Measurements from ENCODE around the gene DAB2IP.

Gene DAB2IP

GRCh38 chr9:121676926-121677325 lies 25.5 kb downstream of the DAB2IP start:
- no peak for TF ChIP-seq CTCF (conservative IDR thresholded peaks at IDR 0.05; ENCODE audit: low read depth, low read length)
- DNase-seq (ENCODE audit: low read depth), result no peak

DNA sequence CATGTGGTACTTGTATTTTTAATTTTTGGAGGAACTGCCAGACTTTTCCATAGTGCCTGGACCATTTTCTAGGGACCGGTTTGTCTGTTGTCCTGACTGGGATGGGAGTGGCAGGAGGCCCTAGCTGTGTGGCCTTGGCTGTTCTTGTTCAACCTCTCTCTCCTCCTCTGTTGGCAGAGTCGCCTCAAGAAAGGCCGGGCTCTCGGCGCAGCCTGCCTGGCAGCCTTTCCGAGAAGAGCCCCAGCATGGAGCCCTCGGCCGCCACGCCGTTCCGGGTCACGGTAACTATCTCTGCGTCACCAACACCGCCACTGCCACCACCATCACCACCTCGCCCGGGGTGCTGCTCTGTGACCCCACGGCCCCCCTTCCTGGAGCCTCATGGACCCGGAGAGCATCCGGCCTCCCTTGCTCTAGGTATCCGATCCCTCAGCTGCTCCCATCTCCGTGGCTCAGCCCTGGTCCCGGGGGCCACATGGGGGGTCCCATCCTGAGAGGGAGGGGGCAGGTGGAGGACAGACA lies 27.1 kb downstream of the DAB2IP start:
- DNase-seq (ENCODE audit: low read depth), result no peak
- H3K4me3 ChIP-seq (ENCODE audit: low read depth, low read length), result no peak overlapping the region
- TF ChIP-seq CTCF (conservative IDR thresholded peaks at IDR 0.05; ENCODE audit: low read depth, low read length), result no peak

More at GRCh38 chr9:121676926-121677325, 25.5 kb downstream of the DAB2IP start:
- no peak overlapping the region for H3K4me3 ChIP-seq (ENCODE audit: low read depth, low read length)

- TF ChIP-seq CTCF (conservative IDR thresholded peaks at IDR 0.05; ENCODE audit: low read depth, low read length), result no peak
- H3K4me3 ChIP-seq (ENCODE audit: low read depth, low read length), result no peak overlapping the region
- DNase-seq (ENCODE audit: low read depth), result peak; percentile 25
Observed at GRCh38 chr9:121679901-121680635, 28.6 kb downstream of the DAB2IP start.

DNA sequence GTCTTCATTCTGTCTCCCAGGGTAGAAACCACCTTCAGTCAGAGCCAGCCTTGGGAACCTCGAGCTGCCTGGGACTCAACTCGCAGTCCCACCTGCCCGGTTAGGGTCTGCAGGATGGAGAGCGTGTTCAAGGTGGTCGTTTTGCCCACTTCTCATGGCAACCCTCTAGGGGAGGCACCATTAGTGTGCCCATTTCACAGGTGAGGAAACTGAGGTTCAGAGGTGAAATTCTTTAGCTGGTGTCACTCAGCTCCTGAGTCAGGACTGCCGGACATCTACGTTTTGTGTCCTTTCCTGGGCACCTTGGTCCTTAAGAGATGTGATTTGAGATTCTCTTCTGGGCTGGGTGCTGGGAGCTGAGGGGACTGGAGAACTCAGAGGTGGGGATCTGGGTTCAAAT lies 30.0 kb downstream of the DAB2IP start:
- H3K4me3 ChIP-seq (ENCODE audit: low read depth, low read length), result no peak overlapping the region
- TF ChIP-seq CTCF (conservative IDR thresholded peaks at IDR 0.05; ENCODE audit: low read depth, low read length), result no peak
- no peak for DNase-seq (ENCODE audit: low read depth)

- no peak for TF ChIP-seq CTCF (conservative IDR thresholded peaks at IDR 0.05; ENCODE audit: low read depth, low read length)
- H3K4me3 ChIP-seq (ENCODE audit: low read depth, low read length), result no peak overlapping the region
- no peak for DNase-seq (ENCODE audit: low read depth)
Observed at GRCh38 chr9:121682201-121682600, 30.8 kb downstream of the DAB2IP start.

- no peak for DNase-seq (ENCODE audit: low read depth)
- no peak for TF ChIP-seq CTCF (conservative IDR thresholded peaks at IDR 0.05; ENCODE audit: low read depth, low read length)
- no peak overlapping the region for H3K4me3 ChIP-seq (ENCODE audit: low read depth, low read length)
Observed at GRCh38 chr9:121682926-121683515, 31.6 kb downstream of the DAB2IP start.

Data from choroid plexus epithelial cell (primary cell).